OCI-LY3 (cell line): ENCODE measurements around the gene MFSD6.

Experiments
- H2AFZ ChIP-seq: fragments of 200-600, 300-600 bp; shearing (Covaris generic); 2 replicates; pipeline ENCODE4 v1.6.0; 2014; ENCODE audit warnings: antibody characterized with exemption, low read depth, low read length
- H3K27ac ChIP-seq: fragments of 200-600, 300-600 bp; sonication (generic); 2 replicates; pipeline ENCODE4 v1.5.1; 2014; ENCODE audit warnings: mild to moderate bottlenecking, low read length, moderate library complexity, mixed read lengths
- H3K27me3 ChIP-seq: fragments of 200-600, 300-600 bp; sonication (generic); 2 replicates; pipeline ENCODE4 v1.6.1; 2014; ENCODE audit warnings: low read depth, low read length, mixed read lengths
- H3K36me3 ChIP-seq: fragments of 200-600, 300-600 bp; sonication (generic); replicated peaks from 2 replicates; pipeline ENCODE3; 2014; ENCODE audit warnings: low read depth, low read length, mixed read lengths
- H3K4me1 ChIP-seq: fragments of 300-600, 200-600 bp; sonication (generic); 2 replicates; pipeline ENCODE4 v1.6.1; 2014; ENCODE audit warnings: low read length, mixed read lengths
- H3K4me2 ChIP-seq: fragments of 200-600, 300-600 bp; sonication (generic); 2 replicates; pipeline ENCODE4 v1.6.1; 2014; ENCODE audit warnings: low read length, mixed read lengths
- H3K4me3 ChIP-seq: fragments of 300-600, 200-600 bp; sonication (generic); 2 replicates; pipeline ENCODE4 v1.5.1; 2014; ENCODE audit warnings: antibody characterized with exemption, mild to moderate bottlenecking, low read length, moderate library complexity
- H3K79me2 ChIP-seq: fragments of 300-600, 200-600 bp; shearing (Covaris generic); 2 replicates; pipeline ENCODE4 v1.6.1; 2014; ENCODE audit warnings: mild to moderate bottlenecking, low read length, mixed read lengths
- H3K9ac ChIP-seq: fragments of 300-600, 200-600 bp; shearing (Covaris generic); 2 replicates; pipeline ENCODE4 v1.6.0; 2014; ENCODE audit warnings: mild to moderate bottlenecking, low read length, moderate library complexity
- H3K9me3 ChIP-seq: fragments of 200-600, 300-600 bp; shearing (Covaris generic); 2 replicates; pipeline ENCODE4 v1.6.1; 2014; ENCODE audit warnings: low read length, mixed read lengths; ENCODE audit not compliant: insufficient read depth
- H4K20me1 ChIP-seq: fragments of 200-600, 300-600 bp; sonication (generic); 2 replicates; pipeline ENCODE4 v1.6.1; 2016; ENCODE audit warnings: low read length, mixed read lengths; ENCODE audit not compliant: insufficient read depth
- EZH2phosphoT487 ChIP-seq: fragments of 200-600 bp; shearing (Covaris generic); IDR thresholded peaks from 2 replicates; pipeline ENCODE4 v1.6.1; 2018; ENCODE audit warnings: antibody characterized with exemption, mixed run types, low read depth
- TF ChIP-seq, protein P1 (sequence below): fragments of 200-600, 300-600 bp; sonication (generic); IDR thresholded peaks from 2 replicates; pipeline ENCODE4 v1.5.1; 2014; ENCODE audit warnings: antibody characterized with exemption, low read length, low read depth

MFSD6 gene

DNA sequence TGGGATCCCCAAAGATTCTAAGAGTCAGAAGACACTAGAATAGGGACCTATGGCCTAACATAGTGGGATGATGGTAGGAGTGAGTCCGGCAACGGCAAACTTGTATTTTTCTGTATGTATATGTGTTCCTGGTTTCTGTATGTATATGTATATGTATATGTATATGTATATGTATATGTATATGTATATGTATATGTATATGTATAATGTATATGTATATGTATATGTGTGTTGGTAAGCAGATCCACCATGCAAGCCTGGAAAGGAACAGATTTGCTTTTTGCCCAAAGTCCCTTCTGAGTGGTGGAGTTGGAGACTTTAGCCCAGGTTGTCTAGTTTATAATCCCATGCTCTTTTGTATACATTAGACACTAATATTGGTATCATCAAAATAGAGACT is 46.6 kb downstream of the MFSD6 start:
- no peak overlapping the region for H3K4me2 ChIP-seq
- no peaks in the 10 kb centered on the region for H3K79me2 ChIP-seq
- no peak overlapping the region for H2AFZ ChIP-seq
- no peaks in the 10 kb centered on the region for H3K36me3 ChIP-seq
- H3K4me1 ChIP-seq = peaks cover 11% of the 10 kb centered on the region
- H3K9ac ChIP-seq = no peak overlapping the region
- TF ChIP-seq, protein P1, sequence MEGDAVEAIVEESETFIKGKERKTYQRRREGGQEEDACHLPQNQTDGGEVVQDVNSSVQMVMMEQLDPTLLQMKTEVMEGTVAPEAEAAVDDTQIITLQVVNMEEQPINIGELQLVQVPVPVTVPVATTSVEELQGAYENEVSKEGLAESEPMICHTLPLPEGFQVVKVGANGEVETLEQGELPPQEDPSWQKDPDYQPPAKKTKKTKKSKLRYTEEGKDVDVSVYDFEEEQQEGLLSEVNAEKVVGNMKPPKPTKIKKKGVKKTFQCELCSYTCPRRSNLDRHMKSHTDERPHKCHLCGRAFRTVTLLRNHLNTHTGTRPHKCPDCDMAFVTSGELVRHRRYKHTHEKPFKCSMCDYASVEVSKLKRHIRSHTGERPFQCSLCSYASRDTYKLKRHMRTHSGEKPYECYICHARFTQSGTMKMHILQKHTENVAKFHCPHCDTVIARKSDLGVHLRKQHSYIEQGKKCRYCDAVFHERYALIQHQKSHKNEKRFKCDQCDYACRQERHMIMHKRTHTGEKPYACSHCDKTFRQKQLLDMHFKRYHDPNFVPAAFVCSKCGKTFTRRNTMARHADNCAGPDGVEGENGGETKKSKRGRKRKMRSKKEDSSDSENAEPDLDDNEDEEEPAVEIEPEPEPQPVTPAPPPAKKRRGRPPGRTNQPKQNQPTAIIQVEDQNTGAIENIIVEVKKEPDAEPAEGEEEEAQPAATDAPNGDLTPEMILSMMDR = no peak
- no peak for TF ChIP-seq EZH2phosphoT487
- H4K20me1 ChIP-seq = no peaks in the 10 kb centered on the region
- H3K4me3 ChIP-seq = no peak overlapping the region
- H3K27me3 ChIP-seq = no peaks in the 10 kb centered on the region
- no peak overlapping the region for H3K27ac ChIP-seq
- no peaks in the 10 kb centered on the region for H3K9me3 ChIP-seq

DNA sequence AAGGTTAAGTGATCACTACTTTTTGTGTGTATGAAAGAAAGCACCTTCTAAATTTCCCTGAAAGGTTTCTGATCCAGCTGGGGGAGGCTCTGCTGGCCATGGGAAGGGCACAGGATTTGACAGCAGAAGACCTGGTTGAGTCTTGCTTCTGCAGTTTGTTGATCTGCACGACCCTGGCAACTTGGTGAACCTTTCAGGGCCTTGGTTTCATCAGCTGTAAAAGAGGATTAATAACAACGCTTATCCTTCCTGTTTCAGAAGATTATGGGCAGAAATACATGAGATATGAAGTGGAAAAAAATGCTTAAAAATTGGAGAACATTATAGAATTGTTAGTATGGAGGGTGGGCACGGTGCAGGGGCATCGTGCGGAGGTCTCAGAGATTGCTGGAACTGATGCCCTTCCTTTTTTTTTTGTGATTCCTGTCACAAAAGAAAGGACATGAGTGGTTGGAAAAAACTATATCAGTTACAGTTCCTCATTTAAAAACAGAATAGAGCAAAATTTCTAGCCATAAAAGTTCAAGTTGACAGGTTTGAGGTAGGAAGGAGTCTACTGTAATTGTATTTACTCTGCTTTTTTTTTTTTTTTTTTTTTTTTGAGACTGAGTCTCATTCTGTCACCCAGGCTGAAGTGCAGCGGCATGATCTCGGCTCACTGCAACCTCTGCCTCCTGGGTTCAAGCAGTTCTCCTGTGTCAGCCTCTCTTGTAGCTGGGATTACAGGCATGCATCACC is 47.4 kb downstream of the MFSD6 start:
- TF ChIP-seq EZH2phosphoT487 = no peak
- TF ChIP-seq, protein P1 = no peak
- H2AFZ ChIP-seq = no peak overlapping the region
- H3K79me2 ChIP-seq = no peaks in the 10 kb centered on the region
- H3K9me3 ChIP-seq = no peaks in the 10 kb centered on the region
- no peaks in the 10 kb centered on the region for H3K36me3 ChIP-seq
- no peak overlapping the region for H3K27ac ChIP-seq
- no peak overlapping the region for H3K9ac ChIP-seq
- H3K4me2 ChIP-seq = no peak overlapping the region
- H3K27me3 ChIP-seq = no peaks in the 10 kb centered on the region
- H3K4me1 ChIP-seq = peaks cover 11% of the 10 kb centered on the region
- H3K4me3 ChIP-seq = no peak overlapping the region
- no peaks in the 10 kb centered on the region; the same call in 1 of the 2 replicates for H4K20me1 ChIP-seq

DNA sequence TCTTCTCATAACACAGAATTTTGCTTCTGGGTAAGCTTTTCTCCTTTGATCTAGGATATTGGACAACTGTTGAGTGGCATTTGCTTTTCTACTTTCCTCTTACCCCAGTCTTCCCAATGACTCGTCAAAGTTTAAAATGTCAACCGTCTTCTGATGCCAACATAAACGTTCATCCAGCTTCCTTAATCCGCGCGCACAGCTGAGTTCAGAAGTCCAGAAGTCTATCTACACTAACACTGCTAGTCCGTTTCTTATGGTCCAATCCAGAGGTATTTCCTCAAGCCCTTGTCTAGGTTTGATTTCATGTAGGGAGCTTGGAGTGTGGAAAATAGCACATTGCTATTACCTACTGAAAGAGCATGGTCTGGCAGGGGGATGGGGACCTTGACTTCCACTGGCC is 48.7 kb downstream of the MFSD6 start:
- Histone ChIP-seq H3K4me1 (peaks cover 11% of the 10 kb centered on the region), H3K4me2 (no peak overlapping the region), H3K27me3 (no peaks in the 10 kb centered on the region), H2AFZ (no peak overlapping the region), H3K9ac (no peak overlapping the region), H3K27ac (no peak overlapping the region), H3K79me2 (no peaks in the 10 kb centered on the region), H3K36me3 (no peaks in the 10 kb centered on the region), H3K9me3 (no peaks in the 10 kb centered on the region), H3K4me3 (no peak overlapping the region), H4K20me1 (no peaks in the 10 kb centered on the region; the same call in 1 of the 2 replicates)
- TF ChIP-seq EZH2phosphoT487 = no peak
- TF ChIP-seq, protein P1 = no peak

DNA sequence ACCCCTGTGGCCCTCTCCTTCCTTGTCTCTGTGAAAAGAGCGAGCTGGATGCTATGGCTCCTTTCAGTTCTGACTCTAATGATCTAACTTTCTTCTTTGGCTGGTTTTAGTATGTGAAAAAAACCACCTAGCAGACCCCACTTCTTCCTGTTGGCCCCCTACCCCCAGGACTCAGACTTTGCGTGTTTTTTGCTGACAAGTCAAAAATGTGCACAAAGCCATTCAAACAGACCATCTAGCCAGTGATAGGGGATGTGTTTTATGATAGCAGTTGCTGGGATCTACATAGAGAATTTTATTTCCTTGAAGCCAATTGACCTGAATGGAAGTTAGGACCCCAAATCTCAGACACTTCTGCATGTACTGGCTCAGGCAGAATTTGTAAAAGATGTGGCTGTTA is 49.1 kb downstream of the MFSD6 start:
- Histone ChIP-seq H3K9ac (no peak overlapping the region), H3K4me3 (no peak overlapping the region), H3K9me3 (no peaks in the 10 kb centered on the region), H3K4me2 (no peak overlapping the region), H3K36me3 (no peaks in the 10 kb centered on the region), H3K27me3 (no peaks in the 10 kb centered on the region), H3K79me2 (no peaks in the 10 kb centered on the region), H3K4me1 (peaks cover 10% of the 10 kb centered on the region), H2AFZ (no peak overlapping the region), H4K20me1 (no peaks in the 10 kb centered on the region; the same call in 1 of the 2 replicates), H3K27ac (no peak overlapping the region)
- TF ChIP-seq EZH2phosphoT487 = no peak
- TF ChIP-seq, protein P1 = no peak
